Skeletal muscle tissue (tissue), 4 donors: Measurements from ENCODE around the gene RRBP1. TPM values are rescaled to one million over a fixed set of nuclear protein-coding genes. Genes with fewer than 3 reads are reported as not detected.

Experiments
- H3K27ac ChIP-seq: one replicate; pipeline ENCODE4 v1.7.0; 2013; ENCODE audit warnings: mild to moderate bottlenecking, low read depth, low read length, inconsistent platforms
- H3K27me3 ChIP-seq, 3 donors: one replicate each; pipeline ENCODE4 v1.7.0; 2013; ENCODE audit warnings: low read length in 3 of 3; ENCODE audit not compliant: control insufficient read depth in 3 of 3, insufficient read depth in 3 of 3
- H3K36me3 ChIP-seq, 3 donors: one replicate each; pipeline ENCODE4 v1.7.0; 2013; ENCODE audit warnings: low read length in 3 of 3; ENCODE audit not compliant: control insufficient read depth in 3 of 3, insufficient read depth in 3 of 3
- H3K4me1 ChIP-seq, 3 donors: one replicate each; pipeline ENCODE4 v1.7.0; 2013; ENCODE audit warnings: low read length in 3 of 3, mild to moderate bottlenecking in 3 of 3; ENCODE audit not compliant: control insufficient read depth in 3 of 3, insufficient read depth in 3 of 3
- H3K4me3 ChIP-seq, 3 donors: one replicate each; pipeline ENCODE4 v1.7.0; 2013; ENCODE audit warnings: low read length in 3 of 3
- H3K9ac ChIP-seq, 3 donors: one replicate each; pipeline ENCODE4 v1.7.0; 2013; ENCODE audit warnings: low read length in 3 of 3, mild to moderate bottlenecking in 3 of 3, moderate library complexity in 2 of 3, low read depth in 1 of 3
- H3K9me3 ChIP-seq, 3 donors: one replicate each; pipeline ENCODE4 v1.7.0; 2013; ENCODE audit warnings: low read length in 3 of 3; ENCODE audit not compliant: control insufficient read depth in 3 of 3
- total RNA-seq: library from RNA; depleted of rRNA; stranded (reverse); fragments of >200 nt; gene quantifications from one replicate; pipeline ENCODE4 v1.2.3, GENCODE V29; 2014
- donor health status: Osteomylitis.

Gene RRBP1
- total RNA-seq, 1 donor from 2014 or later: 76.2 TPM

DNA sequence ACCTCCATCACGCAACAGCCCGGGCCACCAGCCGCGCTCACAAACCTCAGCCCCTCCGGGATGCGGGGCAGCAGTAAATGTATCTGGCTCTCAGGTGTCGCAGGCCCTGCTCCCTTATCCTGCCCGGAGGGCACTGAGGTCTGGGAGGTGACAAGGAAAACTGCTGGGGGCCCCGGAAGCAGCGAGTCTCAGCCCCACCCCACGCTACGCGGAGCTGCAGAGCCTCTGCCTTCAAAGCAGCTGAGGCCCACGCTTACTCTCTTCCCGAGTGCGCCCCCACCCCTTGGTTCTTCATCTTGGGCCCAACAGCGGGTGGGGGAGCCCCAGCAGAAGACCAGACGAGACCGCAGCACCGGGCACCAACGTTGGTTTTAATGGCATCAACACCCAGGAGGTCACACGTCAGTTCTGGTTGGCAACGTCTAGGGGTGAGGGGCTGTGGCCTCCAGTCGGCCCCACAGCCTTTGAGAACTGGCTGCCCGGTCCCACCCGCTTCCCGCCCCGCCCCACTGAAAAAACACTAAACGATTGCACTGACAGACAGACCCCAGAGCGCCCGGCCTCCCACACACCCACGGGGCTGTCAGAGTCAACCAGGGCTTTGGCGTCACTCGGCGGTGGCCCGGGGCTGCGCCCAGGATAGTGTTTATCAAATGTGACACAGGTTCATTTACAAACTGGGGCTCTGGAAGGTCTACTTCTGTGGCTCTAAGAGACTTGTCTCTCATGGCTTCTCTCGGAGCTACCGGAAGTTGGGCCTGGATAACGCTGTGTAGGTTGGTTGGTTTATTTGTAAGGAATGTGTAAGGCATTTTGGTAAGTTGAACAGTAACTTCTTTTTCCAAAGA lies 68.5 kb downstream of the RRBP1 start:
- Histone ChIP-seq H3K4me3 (no peak overlapping the region), H3K36me3 (peaks cover 15 to 22% (median 19%) of the 10 kb centered on the region in 3 donors), H3K4me1 (peaks cover 18 to 40% (median 31%) of the 10 kb centered on the region in 3 donors), H3K27me3 (no peaks in the 10 kb centered on the region), H3K9ac (no peak overlapping the region), H3K9me3 (no peaks in the 10 kb centered on the region), H3K27ac (peak overlapping the region; percentile 12)

DNA sequence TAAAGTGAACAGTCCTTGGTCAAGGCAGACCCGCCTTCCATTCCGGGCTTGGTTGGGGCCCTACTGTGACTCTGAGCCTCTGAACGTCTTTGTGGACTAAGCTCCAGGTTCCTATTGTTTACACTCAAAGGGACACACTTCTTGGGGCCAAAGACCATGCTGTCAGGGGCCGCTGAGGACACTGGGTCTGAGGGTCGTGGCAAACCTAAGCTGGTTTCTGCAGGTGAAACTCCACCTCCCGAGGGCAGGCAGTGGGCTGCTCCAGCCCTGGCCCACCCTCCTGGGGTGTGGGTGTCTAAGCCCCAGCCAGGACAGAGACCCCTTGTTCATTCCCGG lies 69.1 kb downstream of the RRBP1 start:
- no peak overlapping the region for H3K27ac ChIP-seq
- H3K27me3 ChIP-seq: no peaks in the 10 kb centered on the region

DNA sequence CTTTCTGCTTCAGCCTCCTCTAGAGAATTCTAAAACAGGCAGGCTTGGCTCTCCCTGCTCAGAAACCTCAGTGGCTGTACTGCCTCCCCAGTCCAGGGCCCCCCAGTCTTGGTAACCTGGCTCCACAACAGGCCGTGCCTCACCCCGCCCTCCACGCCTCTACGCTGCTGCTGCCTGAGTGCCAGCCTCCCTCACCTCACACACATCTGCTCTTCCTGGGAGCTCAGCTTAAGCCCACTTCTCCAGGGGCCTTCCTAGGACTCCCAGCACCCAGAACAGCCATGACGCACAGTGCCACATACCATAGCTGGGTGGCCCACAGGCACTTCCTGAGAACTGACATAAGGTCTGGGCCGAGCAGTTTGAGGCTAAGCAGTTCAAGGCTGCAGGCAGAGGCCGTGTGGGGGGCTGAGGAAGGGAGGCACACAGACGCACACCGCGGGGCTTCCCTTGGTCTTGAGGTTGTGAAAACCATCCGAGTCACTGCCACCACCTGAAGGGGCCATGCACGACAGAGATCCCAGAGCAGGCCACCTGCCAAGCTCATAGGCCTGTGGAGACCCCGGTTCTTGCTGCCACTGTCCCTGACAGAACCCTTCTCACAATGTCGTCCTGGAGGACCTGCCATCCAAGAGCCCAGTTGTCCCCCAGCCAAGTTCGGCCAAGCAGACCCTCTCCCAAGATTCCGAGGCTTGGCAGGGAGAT lies 69.6 kb downstream of the RRBP1 start:
- Histone ChIP-seq H3K36me3 (peaks cover 15 to 21% (median 20%) of the 10 kb centered on the region in 3 donors), H3K9ac (peak overlapping the region in 1 of 3 donors; percentile 33), H3K27ac (no peak overlapping the region)

More for the DNA sequence above, 69.1 kb downstream of the RRBP1 start:
- H3K4me3 ChIP-seq: no peak overlapping the region
- H3K9ac ChIP-seq: no peak overlapping the region
- peaks cover 15 to 17% (median 17%) of the 10 kb centered on the region in 3 donors for H3K36me3 ChIP-seq
- peaks cover 18 to 40% (median 31%) of the 10 kb centered on the region in 3 donors for H3K4me1 ChIP-seq
- H3K9me3 ChIP-seq: no peaks in the 10 kb centered on the region

DNA sequence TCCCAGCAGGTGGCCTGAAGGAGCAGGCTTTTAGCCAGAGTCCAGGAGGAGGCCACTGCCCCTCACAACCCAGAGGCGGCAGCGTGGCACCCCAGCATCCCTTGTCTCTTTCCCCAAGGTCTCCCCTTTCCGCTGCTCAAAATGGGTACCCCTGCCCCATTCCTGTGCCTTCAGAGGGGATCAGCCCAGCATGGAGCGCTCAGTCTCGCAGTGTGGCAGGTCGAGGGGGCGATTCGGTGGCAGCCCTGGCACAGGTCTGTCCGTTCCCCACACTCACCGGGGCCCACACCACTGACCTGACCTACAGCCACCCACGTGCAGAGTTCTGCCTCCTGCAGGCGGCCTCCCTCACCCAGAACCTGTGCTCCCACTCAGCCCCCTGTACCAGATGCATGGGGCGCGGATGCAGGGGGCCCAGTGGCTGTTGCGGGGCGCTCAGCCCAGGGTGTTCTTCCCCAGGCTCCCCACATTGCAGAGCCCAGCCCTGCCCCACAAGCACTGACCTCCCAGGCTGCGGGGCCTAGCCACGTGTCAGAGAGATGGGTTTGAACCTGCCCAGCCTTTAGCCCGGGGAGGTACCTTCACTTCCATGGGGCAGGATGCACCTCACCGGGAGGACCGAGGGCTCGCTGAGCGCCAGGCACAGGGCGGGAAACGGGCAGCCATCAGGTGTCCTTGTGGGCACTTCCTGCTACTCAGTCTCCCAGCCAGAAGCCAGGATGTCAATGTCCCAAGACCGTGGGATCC lies 70.3 kb downstream of the RRBP1 start:
- peaks cover 12 to 26% (median 20%) of the 10 kb centered on the region in 3 donors for H3K36me3 ChIP-seq
- peak overlapping the region in 1 of 3 donors; percentile 33 for H3K9ac ChIP-seq
- no peak overlapping the region for H3K4me3 ChIP-seq
- H3K4me1 ChIP-seq: peaks cover 18 to 40% (median 31%) of the 10 kb centered on the region in 3 donors
- no peaks in the 10 kb centered on the region for H3K9me3 ChIP-seq
- H3K27me3 ChIP-seq: no peaks in the 10 kb centered on the region
- H3K27ac ChIP-seq: no peak overlapping the region

More for the DNA sequence above, 69.6 kb downstream of the RRBP1 start:
- Histone ChIP-seq H3K27me3 (no peaks in the 10 kb centered on the region), H3K4me3 (no peak overlapping the region), H3K4me1 (peaks cover 18 to 40% (median 31%) of the 10 kb centered on the region in 3 donors), H3K9me3 (no peaks in the 10 kb centered on the region)

DNA sequence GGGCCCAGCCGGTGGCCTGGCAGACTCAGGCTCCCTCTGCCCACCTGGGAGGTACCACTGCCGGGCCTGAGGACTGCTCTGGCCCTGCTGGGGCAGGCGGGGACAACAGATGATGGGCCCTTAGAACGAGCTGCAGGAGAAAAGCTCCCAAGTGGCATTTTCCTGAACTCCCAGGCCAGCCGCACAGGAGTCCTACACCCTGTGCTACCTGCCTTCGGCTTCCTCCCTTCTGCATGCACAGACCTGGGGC lies 70.8 kb downstream of the RRBP1 start:
- H3K36me3 ChIP-seq: peaks cover 7 to 29% (median 17%) of the 10 kb centered on the region in 3 donors
- H3K4me1 ChIP-seq: peaks cover 15 to 38% (median 31%) of the 10 kb centered on the region in 3 donors
- H3K9ac ChIP-seq: no peak overlapping the region
- no peaks in the 10 kb centered on the region for H3K27me3 ChIP-seq
- no peaks in the 10 kb centered on the region for H3K9me3 ChIP-seq
- H3K4me3 ChIP-seq: no peak overlapping the region
- no peak overlapping the region for H3K27ac ChIP-seq

DNA sequence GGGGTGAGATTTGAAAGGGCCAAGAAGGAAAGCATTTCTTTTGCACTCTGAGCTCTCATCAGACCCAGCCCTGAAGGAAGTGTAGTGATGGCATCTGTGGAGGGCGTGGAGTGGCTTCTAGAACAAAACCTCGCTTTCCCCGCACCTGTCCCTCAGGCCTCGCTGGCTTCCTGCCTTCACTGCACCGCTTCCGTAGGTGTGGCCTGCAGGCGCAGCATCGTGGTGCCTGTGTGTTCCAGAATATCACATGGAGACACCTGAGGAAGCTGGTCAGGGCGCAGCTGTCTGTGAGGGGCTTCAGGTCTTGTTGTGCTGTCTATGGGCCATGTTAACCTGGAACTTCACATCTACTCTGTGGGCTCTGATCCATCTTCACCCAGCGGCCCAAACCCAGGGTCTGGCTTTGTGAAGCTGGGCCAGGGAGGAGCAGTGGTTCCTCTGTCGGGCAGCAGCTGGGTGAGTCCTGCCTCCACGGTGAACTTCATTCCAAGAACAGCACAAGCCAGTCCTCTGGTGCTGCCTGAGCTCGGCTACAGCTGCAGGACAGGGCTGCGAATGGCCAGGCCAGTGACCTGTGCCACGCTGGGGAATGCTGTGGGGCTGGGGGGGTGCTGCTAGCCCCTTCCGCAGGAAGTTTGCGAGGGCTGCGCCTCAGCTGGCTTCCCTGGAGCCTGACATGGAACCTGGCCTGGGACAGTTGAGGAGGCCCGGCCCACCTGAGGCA lies 71.3 kb downstream of the RRBP1 start:
- no peak overlapping the region for H3K27ac ChIP-seq
- peaks cover 4 to 29% (median 15%) of the 10 kb centered on the region in 3 donors for H3K36me3 ChIP-seq
- H3K9ac ChIP-seq: peak overlapping the region in 1 of 3 donors; percentile 8
- no peaks in the 10 kb centered on the region for H3K9me3 ChIP-seq
- peaks cover 15 to 37% (median 30%) of the 10 kb centered on the region in 3 donors for H3K4me1 ChIP-seq
- H3K4me3 ChIP-seq: no peak overlapping the region
- no peaks in the 10 kb centered on the region for H3K27me3 ChIP-seq

DNA sequence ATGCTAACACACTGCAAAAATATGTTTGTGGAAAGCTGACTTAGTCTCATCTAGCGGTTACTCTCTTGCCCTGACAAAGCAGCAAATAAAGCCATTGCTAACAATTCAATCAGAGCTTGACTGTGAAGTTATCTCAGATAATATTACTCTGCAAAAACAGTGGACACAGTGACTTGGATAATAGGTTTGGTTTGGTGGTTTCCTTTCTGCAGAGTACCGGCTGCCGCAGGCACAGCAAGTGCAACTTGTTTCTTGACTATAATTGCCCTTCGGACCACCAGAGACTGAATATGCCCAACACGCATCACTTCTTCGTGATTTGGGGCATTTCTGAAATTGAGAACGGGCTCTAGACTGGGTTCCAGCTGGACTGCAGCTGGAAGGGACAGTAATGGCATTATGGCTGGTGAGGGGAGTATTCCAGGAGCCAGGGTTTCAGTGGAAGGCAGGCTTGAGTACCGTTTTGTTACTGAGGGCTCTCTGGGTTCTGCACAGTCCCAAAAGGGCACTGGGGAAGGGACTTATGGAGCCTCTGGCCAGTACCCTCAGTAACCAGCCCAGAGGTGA lies 72.1 kb downstream of the RRBP1 start:
- H3K36me3 ChIP-seq: peaks cover 8 to 29% (median 20%) of the 10 kb centered on the region in 3 donors
- peak overlapping the region in 1 of 3 donors; percentile 25 for H3K9ac ChIP-seq
- H3K4me1 ChIP-seq: peaks cover 12 to 30% (median 24%) of the 10 kb centered on the region in 3 donors
- H3K27me3 ChIP-seq: no peaks in the 10 kb centered on the region
- H3K4me3 ChIP-seq: no peak overlapping the region
- H3K9me3 ChIP-seq: no peaks in the 10 kb centered on the region
- no peak overlapping the region for H3K27ac ChIP-seq

DNA sequence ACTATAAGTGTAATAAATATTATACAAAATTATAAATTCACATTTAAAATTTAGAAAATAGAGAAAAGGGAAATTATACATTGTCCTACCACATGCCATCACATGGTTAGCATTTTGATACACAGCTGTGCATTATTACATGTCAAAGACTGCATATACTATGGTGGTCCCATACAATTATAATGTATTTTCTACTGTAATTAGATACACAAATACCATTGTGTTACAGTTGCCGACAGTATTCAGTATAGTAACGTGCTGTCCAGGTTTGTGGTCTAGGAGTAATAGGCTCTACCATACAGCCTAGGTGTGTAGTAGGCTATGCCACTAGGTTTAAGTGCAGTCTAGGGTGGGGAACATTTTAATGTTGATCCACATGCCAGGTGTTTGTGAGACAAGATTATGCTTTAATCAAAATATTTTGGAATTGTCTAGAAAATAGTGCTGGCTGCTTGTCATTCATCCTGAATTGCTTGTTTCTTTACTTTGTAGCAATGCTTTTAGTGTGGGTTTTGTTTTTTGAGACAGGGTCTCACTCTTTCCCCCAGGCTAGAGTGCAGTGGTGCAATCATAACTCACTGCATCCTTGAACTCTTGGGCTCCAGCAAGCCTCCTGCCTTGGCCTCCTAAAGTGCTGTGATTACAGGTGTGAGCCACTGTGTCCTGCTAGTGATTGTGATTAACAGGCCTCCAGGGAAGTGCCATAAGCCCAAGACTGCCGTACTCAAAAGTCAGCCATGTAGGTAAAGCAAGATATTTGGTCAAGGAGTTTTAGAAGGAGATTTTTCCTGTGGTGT lies 73.1 kb downstream of the RRBP1 start:
- H3K9ac ChIP-seq: no peak overlapping the region
- H3K36me3 ChIP-seq: peaks cover 8 to 36% (median 28%) of the 10 kb centered on the region in 3 donors
- no peaks in the 10 kb centered on the region for H3K9me3 ChIP-seq
- no peak overlapping the region for H3K4me3 ChIP-seq
- H3K27me3 ChIP-seq: no peaks in the 10 kb centered on the region
- H3K27ac ChIP-seq: no peak overlapping the region
- peaks cover 9 to 21% (median 20%) of the 10 kb centered on the region in 3 donors for H3K4me1 ChIP-seq
